Peyer's patch (tissue), 4 donors: ENCODE measurements around the gene MACROD2.

Source experiments
- POLR2A ChIP-seq, 2 donors: fragments of 450-650 bp; IDR thresholded peaks; one replicate each; pipeline ENCODE4 v1.5.1; 2017; ENCODE audit warnings: antibody characterized with exemption in 2 of 2, mild to moderate bottlenecking in 2 of 2, moderate library complexity in 2 of 2
- TF ChIP-seq, protein P1 (sequence below), 6 experiments: fragments of 450-650 bp in 4 of 6; fragments of 200-600 bp in 2 of 6; sonication (generic) in 1 of 6; IDR thresholded peaks; one replicate each; pipeline ENCODE4 v1.5.1; 2017 to 2019; ENCODE audit warnings: antibody characterized with exemption in 6 of 6, mild to moderate bottlenecking in 3 of 6, moderate library complexity in 1 of 6

GRCh38 chr20:15220778-15221565 lies 1225.7 kb downstream of the MACROD2 start:
- TF ChIP-seq, protein P1, sequence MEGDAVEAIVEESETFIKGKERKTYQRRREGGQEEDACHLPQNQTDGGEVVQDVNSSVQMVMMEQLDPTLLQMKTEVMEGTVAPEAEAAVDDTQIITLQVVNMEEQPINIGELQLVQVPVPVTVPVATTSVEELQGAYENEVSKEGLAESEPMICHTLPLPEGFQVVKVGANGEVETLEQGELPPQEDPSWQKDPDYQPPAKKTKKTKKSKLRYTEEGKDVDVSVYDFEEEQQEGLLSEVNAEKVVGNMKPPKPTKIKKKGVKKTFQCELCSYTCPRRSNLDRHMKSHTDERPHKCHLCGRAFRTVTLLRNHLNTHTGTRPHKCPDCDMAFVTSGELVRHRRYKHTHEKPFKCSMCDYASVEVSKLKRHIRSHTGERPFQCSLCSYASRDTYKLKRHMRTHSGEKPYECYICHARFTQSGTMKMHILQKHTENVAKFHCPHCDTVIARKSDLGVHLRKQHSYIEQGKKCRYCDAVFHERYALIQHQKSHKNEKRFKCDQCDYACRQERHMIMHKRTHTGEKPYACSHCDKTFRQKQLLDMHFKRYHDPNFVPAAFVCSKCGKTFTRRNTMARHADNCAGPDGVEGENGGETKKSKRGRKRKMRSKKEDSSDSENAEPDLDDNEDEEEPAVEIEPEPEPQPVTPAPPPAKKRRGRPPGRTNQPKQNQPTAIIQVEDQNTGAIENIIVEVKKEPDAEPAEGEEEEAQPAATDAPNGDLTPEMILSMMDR (IDR thresholded peaks at IDR 0.05) = no peak
- TF ChIP-seq POLR2A (IDR thresholded peaks at IDR 0.05) = no peak
